Measurements from ENCODE around the gene MYRF.

The MYRF gene

DNA sequence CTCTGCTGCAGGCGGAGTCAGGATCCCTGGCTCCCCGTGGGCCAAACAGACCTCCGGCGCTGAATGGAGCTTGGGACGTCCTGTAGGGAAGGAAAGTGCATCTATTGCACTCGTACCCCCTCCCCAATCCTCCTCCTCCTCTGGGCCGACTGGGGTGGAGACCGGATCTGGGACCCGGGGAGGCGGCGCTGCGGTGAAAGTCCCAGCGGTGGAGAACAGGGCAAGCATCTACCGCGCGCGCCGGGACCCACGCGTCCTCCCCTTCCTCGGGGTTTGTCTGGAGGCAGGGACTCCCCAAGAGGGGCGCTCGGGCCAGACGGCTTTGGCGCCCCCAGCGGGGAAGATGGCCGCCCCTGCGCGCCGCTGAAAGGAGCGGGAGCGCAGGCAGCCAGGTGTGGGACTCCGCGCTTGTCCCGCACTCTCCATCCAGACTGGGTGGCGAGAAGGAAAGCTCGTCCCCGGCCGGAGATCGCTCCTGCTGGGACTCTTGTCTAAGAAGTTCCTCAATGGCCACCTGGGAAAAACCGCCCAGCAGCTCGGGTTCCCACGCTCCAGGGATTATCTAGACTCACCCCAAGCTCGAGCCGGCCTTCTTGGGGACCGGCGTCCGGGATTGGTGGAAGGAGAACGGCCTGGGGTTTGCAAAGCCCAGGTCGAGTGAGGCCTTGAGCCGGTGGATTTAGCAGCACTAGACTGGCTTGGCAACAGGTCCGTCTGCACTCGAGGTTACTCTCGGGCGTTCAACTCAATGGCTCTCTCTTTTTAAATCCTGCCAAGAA is 76.4 kb downstream of the MYRF start:
- DNase-seq = peak in 1 of 2 donors; percentile 19

DNA sequence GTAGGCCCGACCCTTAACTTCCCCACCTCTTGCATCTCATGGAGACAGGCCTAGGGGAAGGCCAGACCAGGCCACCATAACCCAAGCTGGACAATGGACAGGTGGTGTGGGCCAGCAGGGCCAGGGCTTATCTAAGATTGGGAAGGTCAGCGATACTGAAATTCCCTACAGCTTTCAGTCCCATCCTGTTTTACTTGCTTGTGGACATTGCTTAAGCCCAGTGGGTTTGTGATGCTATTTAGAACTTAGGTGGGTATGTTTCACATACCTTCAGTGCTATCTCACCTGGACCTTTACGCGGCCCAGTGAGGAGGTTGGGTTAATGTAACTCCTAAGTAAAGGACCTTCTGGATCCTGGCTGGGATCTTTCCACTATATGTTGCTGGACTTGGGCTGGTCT is 77.4 kb downstream of the MYRF start:
- DNase-seq = no peak

DNA sequence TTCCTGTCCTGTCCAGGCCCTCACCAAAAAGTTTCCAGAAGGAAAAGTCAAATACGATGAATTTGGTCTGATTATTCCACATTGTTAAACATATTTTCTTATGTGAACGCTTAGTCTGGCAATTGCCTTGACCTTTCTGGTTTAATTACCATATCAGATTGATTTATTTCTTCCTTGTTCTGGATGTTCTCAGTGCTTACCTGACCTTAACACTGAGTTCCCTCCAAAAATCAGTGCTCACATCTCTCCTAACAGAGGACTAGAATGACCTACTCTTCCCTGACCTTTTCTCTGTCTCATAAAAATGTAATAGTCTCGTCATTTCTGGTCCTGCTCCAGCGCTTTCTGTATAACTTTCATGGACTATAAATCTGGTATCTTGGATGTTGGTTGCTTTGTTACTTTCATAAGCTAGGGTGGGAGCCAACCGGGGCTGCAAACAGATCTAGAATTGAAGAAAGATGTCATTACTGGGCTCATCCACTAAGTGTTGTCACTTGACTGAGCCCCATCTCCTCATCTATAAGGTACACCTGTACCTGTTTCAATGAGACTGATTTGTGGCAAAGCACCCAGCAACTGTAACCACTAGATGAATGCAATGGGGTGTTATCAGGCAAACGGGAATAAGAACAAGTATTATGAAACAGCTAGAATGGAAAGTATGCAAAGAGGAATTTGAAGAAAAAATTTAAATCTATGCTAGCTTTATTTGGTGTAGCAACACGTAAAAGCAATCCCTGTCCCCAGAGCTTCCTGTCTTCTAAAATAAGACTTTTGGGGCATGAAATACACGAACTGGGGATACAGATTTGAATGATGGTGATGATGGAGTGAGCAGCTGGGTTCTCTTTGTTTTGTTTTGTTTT is 78.0 kb downstream of the MYRF start:
- DNase-seq = no peak

DNA sequence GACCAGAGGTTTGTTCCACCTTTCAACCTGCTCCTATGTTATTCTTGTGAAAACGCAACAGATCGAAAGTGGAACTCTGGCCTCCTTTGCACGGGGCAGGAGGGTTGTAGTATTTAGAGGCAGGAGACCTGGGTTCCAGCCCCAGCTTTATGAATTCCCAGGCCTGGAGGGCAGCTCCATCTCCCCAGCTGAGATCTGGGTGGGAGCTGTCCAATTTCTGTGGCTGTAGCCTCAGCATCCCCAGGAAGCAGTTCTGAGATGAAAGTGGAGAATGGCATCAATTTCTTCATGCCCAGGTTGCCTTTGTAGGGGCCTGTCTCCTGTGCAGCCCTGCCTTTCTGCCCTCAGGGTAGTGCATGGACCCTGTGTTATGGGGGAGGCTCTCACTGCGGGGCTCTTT is 79.8 kb downstream of the MYRF start:
- DNase-seq = no peak

DNA sequence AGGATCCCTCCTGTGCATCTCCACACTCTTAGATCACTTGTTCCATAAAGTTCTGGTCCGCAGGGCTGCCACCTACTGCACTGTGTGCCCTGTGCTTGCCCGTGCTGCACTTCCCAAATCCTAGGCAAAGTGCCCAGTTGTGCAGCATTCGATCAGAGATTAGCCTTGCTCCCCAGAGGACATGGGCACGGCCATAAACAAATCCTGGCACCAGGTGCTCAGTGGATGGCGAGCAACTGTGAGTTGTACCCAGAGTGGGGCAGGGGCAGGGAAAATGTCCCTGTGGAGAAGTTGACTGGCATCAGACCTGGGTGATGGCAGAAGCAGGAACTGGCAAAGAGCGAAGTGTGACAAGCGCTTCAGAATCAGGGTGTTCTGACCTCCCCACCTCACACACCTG is 80.3 kb downstream of the MYRF start:
- DNase-seq = no peak

DNA sequence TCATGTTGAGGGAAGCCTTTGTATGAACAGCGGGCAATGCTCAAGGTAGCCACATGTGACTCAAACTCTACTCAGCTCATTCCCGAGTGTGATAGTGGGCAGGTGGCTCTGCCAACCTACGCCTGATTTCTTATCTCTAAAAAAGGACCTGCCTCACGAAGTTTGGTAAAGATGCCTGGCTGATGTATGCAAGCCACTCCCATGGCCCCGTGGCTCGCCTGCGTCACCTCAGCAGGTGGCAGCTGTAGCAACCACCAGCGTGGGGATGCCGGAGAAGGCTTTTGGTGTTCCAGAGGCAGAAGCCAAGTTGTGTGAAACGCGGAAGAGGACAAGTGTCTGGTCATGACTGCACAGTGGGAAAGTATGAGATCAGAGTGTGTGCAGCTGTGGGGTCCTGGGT is 81.0 kb downstream of the MYRF start:
- DNase-seq = no peak

DNA sequence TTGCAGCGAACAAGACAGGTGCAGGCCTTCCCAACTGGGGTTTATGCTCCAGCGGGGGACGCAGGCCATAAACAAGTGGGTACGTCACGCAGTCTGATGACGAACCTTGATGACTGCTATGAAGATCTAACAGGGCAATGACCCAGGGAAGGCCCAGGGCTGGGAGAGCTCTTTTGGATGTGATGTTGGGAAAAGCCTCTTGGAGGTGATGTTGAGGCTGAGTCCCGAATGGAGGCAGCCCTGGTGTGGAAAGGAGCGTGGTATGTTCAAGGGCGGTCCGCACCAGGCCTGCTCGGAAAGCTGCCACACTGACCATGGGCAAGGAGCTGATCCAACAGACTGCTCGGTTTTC is 81.5 kb downstream of the MYRF start:
- DNase-seq = no peak

DNA sequence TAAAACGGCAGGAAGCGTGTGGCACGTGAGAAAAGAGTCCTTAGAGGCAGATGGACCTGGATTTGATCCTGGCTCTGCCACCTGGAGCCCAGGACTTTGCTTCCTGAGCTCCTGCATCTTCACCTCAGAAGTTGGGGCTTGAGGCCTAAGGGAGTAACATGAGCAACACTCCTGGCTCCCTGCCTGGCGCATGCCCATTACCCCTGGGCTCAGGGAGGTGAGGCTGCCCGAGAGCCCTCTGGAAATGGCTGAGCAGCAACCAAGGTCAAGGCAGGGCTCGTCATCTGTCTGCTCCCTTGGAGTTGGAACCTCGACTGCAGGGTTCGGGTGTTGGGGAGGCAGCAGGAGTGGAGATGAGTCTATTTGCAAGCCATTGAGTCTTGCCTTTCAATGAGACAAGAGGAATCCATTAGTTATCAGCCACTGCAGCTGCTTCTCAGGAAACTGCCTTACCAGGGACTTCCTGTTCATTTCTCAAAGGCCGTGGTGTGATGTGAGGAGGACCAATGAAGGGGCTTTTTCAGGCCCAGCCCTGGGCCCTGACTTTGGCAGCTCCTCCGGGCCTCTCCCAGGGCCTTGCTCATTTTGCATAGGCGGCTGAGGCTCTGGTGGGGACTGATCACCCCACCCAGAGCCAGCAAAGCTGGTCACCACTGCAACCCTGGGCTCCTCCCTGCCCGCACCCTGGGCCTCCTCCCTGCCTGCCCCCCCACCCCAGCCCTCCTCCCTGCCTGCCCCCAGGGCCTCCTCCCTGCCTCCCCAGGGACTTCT is 82.0 kb downstream of the MYRF start:
- DNase-seq = peak; percentile 38 to 98

DNA sequence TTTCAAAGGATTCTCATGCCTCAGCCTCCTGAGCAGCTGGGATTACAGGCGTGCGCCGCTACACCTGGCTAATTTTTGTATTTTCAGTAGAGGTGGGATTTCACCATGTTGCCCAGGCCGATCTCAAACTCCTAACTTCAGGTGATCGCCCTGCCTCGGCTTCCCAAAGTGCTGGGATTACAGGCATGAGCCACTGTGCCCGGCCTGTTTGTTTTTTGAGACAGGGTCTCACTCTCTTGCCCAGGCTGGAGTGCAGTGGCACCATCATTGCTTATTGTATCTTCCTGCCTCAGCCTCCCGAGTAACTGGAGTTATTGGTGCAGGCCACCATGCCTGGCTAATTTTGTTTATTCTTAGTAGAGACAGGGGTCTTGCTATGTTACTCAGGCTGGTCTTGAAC is 83.8 kb downstream of the MYRF start:
- DNase-seq = no peak

DNA sequence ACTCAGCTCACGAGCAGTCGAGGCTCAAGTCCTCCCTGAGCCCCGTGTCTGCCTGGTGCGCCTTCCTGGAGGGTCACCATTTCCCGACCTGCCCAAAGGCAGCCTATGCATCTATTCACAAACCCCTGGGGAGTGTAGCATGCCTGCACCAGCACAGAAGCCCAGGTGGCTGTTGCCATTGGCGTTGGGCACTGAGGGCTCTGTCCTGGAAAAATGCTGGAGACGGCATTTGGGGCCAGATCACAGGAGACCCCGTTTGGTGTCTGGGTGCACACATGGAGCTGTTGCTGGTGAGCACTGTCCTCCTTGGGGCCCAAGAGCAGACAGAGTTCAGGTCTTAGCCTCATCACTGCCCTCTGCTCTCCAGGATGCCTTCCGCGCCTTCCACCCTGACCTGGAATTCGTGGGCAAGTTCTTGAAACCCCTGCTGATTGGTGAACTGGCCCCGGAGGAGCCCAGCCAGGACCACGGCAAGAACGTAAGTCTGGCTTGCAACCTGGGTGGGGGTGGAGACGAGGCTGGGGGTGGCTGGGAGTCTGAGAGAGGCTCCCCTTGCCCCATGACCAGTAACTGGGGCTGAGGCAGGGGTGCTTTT is 85.1 kb downstream of the MYRF start:
- DNase-seq = no peak

All from bone marrow (tissue), 2 donors.